ENCODE data around the gene STRIP1.
"Not testable (repeated sequence)": the region's sequence is repeated elsewhere in the genome, so short reads cannot be mapped to it uniquely, and the experiment has no call there.

The STRIP1 gene

DNA sequence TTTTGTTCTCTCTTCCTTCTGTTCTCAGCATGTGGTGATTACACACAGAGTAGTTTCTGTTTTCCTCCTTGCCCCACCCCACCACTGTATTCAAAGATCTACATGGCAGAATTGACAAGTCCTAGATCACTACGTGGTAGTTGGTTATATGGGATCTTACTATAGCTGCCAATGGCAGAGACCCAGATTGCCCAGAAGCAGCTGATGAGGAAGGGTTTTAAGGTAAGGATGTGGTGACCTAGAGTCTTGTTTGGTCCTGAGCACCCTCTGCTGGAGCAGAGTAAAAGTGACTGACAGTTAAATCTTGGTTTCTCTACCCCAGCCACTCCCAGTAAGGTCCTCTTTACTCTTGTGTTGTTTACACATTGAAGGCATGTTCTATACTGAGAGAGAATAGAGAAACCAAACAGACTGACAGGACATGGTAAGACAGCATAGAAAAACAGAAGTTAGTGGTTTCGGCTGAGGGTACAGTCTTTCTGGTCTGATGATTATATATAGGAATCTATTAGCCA is 22.8 kb upstream of the STRIP1 start:
- peak; percentile 73 for DNase-seq (ENCODE audit: low read depth)

DNA sequence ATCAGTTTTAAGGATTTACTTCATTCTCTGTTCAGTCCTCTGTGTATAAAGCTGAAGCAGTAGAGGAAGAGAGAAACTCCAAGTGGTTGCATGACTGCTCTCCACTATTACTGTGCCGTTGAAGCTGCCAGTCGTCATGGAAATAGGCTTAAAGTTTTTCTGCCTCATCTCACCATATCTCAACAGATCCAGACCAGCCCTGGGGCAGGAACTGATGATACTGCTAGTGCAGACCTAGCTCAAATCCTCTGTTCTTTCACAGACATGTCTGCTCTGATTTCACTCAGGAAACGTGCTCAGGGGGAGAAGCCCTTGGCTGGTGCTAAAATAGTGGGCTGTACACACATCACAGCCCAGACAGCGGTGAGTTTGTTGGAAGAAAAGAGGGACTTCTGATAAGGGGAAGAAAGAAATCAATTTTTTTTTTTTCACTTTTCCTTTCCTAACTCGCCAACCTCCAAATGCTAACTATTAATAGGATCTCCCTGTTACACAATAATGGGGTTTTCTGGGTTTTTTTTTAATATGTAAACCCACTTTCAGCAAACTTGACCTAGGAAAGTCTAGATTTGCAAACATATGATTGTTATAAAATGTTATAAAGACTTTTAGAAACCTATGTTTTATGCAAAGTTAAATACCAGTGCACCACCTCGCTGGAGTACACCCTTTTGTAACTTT is 22.2 kb upstream of the STRIP1 start:
- DNase-seq (ENCODE audit: low read depth): no peak

DNA sequence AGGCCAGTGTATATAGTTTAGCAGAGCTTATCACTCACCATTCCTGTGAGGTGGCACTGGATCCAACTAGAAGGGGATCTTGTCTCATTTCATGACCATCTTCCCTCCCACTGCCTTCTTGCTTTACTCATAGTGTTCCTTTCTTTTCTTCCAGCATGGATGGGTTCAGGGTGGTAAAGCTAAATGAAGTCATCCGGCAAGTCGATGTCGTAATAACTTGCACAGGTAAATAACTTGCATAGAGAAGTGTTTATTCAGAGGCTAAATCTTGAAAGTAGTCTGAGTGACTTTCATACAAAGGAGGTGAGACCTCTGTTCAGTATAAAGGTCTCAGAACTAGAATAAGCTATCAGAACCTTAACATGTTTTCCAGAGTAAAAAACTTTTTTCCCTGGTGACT is 16.6 kb upstream of the STRIP1 start:
- DNase-seq (ENCODE audit: low read depth): no peak

GRCh38 chr1:110018396-110018795 is 16.0 kb upstream of the STRIP1 start:
- DNase-seq (ENCODE audit: low read depth): no peak

DNA sequence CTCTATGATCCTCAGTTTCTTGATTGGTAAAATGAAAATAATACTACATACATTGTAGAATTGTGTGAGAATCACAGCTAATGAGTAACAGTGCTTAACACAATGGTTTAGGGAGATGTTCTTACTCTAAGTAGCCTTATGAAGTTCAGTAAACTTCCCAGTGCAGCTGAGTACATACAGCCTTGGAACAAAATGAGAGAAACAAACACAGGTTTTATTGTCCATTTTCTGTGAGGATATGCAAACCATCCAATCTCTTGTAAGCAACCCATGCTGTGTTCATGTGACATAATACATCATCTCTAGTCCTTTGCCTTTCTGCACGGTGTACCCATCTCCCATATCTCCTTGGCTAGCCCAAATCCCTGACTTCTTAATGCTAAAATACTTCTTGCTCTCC is 14.7 kb upstream of the STRIP1 start:
- DNase-seq (ENCODE audit: low read depth): no peak

DNA sequence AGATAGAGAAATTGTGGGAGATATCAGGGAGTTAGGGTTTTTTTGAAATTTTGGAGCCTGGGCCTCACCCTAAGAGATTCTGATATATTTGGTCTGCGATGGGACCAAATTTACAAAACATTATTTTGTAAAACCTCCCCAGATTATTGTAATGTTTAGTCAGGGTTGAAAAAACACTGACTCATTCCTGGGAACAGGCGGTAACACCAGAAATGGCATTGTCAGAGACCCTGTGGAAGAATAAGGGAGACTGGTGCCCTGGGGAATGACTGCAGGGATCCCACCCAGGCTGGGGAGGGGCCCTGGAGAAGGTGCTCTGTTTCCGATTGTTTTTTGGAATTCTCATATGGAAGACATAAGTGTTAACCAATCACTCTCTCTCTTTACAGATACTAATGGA is 13.1 kb upstream of the STRIP1 start:
- no peak for DNase-seq (ENCODE audit: low read depth)

DNA sequence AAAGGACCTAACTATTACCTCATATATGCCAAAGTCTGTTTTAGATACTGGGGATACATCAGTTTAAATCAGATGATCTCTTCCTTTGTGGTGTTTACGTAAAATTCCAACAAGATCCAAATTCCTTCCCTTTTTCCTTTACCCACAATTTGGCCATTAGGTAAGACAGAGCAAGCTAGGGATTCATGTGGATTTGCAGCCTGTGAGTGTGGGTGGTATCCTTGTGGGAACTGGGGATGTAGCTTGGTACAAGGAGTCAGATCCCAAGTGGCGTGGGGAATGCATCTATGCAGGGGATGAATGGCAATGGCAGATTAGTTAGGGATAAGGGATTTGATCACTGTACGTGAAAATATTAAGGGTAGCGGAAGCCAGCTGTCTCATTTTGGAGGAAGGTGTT is 9.8 kb upstream of the STRIP1 start:
- DNase-seq (ENCODE audit: low read depth): no peak

DNA sequence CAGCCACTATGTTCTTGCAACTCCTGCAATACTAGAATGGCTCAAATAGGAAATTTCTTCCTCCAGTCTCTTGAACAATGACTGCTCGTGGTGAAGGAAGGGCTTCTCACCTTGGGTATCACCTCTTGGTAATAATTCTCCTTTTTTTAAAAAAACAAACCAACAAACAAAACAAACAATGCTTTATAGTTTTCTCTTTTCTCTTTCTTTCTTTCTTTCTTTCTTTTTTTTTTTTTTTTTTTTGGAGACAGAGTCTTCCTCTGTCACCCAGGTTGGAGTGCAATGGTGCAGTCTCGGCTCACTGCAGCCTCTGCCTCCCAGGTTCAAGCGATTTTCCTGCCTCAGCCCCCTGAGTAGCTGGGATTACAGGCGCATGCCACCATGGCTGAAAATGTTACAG is 3.7 kb upstream of the STRIP1 start:
- DNase-seq (ENCODE audit: low read depth): not testable (repeated sequence)

DNA sequence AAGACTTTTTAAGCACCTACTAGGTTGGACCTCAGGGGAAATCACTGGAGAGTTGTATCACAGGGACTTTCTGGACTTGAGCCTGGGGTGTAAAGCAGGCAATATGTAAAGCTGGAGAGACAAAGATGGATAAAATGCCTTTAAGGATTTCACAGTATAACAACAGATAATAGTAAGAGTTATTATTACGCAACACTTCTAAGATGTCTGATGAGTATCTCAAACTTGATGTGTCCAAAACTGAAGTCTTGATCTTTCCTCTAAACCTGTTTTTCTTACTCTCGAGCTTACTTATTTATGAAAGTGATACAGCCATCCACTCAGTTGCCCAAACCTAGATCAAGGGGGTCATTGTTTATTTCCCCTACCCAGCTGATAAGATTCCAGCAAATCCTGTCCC is 2.1 kb upstream of the STRIP1 start:
- no peak for DNase-seq (ENCODE audit: low read depth)

DNA sequence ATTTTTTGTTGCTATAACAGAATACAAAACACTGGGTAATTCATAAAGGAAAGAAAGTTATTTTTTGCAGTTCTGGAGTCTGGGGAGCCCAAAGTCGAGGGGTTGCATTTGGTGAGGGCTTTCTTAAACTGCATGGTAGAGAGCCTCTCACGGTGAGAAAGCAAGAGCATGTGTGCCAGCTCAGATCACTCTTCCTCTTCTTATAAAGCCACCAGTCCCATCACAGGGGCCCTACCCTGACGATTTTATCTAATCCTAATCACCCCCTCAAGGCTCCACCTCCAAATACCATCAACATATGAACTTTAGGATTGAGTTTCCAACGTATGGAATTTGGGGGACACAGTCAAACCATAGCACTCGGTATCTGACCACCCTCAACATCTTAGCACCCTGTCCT is 1.0 kb upstream of the STRIP1 start:
- no peak for DNase-seq (ENCODE audit: low read depth)

DNA sequence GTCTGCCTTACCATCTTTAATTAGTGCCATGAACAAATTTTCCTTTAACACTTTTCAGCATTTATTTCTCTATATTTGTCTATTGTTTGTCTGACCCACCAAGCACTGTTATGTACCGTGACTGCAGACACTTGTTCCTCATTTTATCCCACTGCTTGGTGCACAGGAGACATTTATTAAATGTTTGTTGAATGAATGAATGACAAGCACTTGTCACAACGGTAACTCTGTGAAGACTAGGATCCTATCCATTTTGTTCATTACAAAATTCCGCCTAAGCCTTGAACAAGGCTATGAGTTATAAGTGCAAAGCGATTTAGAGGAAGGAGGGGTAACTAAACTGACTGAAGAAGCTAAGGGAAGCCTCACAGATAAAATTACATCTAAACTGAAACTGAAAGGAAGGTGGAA is 379 bp upstream of the STRIP1 start:
- DNase-seq (ENCODE audit: low read depth): no peak

- DNase-seq (ENCODE audit: low read depth): no peak
Measured at GRCh38 chr1:110035236-110035752, 870 bp downstream of the STRIP1 start.

GRCh38 chr1:110038271-110038670 is 3.8 kb downstream of the STRIP1 start:
- DNase-seq (ENCODE audit: low read depth): no peak

DNA sequence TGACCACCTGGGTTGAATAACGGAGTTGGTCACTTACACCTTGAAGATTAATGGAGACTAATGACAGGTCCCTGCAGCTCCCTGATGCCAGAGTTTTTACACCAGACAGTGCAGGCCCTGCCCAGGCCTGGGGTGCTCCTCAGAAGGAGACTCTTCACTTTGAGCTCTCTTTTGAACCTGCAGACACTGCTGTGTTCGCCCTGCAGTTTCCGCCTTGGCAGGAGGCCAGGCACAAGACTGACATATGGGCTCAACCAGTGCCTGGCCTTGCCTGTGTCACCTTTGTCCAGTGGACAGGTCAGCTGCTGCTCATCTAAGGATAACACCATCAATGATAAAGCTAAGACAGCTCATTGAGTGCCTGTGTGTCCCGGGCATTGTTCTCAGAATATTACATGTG is 5.2 kb downstream of the STRIP1 start:
- DNase-seq (ENCODE audit: low read depth): no peak

DNA sequence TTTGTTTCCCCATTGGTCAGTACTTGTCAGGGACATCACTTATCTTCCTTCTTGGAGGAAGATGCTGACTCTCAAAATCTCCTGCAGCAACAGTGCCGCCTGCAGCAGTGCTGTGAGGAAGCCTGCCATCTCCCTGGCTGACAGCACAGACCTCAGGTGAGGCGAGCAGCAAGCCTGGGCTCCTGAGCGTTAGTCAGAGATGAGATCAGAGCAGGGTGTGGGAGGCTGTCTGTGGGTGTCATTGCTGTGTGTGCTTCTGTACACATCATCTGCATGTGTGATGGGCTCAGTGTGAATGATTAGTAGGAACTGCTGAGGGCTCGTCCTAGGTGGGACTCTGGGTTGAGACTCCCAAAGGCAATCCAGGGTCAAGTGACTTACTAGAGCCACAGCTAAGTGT is 6.1 kb downstream of the STRIP1 start:
- no peak for DNase-seq (ENCODE audit: low read depth)

- no peak for DNase-seq (ENCODE audit: low read depth)
Measured at GRCh38 chr1:110043016-110043415, 8.6 kb downstream of the STRIP1 start.

DNA sequence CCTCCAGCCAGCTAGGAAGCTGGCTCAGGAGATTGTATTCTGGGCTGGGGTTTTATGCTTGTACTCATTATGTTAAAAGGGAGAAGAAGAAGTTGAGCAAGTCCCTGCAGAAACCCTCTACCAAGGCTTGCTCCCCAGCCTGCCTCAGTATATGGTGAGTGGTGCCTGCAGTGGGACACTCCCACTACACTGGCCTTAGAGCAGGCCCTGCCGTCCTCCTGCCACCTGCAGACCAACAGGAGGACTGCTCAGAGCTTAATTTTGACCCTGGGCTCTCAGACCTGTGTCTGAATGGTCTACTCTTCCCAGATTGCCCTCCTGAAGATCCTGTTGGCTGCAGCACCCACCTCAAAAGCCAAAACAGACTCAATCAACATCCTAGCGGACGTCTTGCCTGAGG is 13.0 kb downstream of the STRIP1 start:
- no peak for DNase-seq (ENCODE audit: low read depth)

DNA sequence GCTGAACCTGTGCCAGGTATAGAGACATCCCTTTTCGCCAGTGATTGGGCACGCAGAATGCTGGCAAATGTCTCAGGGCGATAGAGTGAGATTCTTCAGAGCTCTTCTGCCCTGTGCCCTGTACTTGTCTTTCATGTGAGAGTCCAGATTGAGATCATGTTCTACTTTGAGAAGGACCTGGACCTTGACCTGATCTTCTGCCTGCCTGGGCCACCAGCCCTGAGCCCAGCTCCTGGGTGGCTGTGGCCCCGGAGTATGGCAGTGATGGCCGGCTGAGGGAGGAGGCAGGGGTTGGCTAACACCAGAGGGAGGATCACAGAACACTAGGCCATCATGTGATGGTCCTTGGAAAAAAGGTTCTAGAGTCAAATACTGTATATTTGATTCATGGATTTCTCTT is 13.8 kb downstream of the STRIP1 start:
- DNase-seq (ENCODE audit: low read depth): no peak

DNA sequence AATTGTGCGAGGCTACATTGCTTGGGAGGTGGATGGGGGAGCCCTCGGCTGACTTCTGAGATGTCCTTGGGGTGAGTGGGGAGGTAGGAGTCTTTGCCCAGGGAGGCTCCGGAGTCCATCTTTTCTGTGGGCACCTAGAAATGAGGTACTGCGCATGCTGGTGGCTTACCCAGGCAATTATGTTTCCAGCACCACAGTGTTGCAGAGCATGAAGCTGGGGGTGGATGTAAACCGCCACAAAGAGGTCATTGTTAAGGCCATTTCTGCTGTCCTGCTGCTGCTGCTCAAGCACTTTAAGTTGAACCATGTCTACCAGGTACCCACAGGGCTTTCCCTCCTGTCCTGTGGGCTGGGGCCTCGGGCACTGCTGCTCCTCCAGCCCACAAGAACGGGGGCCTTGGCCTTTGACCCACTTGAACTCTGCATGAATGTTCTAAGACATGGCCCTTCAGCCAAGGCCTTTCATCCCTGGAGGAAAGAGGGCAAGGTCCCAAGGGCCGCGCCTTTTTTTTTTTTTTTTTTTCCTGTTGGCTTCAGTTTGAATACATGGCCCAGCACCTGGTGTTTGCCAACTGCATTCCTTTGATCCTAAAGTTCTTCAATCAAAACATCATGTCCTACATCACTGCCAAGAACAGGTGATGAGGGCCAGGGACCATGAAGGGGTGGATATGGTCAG is 14.6 kb downstream of the STRIP1 start:
- DNase-seq (ENCODE audit: low read depth): no peak

DNA sequence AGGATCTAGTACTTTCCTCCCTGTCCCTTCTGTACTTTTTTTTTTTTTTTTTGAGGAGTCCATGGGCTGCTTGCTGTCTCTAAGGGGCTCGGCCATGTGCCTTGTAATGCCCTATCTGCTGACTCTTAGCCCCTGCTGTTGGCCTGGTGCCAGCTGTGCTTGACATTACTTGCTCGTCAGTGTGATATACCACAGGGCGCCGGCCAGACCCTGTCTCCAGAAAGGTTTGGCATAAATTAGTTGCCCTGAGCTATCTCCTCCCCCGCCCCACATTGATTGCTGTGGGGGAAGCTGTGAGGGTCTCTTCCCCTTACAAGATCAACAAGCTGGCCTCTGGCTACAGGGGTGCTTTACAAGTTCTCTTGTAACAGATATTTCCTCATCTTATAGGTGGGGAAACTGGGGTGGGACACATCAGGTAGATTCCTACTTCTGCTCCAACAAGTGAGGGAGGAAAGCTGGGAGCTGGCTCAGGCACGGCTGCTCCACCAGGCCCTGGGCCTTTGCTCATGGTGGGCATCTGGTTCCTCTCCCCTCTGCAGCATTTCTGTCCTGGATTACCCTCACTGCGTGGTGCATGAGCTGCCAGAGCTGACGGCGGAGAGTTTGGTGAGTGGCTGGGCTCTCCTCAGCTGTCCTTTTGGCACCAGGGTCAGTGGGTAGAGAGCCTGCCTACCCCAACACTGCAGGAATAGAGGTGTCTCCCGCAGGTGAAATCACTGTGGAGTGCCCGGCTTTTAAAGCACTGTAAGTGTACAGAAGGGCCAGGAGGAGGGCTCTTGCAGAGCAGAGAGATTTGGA is 15.6 kb downstream of the STRIP1 start:
- no peak for DNase-seq (ENCODE audit: low read depth)

DNA sequence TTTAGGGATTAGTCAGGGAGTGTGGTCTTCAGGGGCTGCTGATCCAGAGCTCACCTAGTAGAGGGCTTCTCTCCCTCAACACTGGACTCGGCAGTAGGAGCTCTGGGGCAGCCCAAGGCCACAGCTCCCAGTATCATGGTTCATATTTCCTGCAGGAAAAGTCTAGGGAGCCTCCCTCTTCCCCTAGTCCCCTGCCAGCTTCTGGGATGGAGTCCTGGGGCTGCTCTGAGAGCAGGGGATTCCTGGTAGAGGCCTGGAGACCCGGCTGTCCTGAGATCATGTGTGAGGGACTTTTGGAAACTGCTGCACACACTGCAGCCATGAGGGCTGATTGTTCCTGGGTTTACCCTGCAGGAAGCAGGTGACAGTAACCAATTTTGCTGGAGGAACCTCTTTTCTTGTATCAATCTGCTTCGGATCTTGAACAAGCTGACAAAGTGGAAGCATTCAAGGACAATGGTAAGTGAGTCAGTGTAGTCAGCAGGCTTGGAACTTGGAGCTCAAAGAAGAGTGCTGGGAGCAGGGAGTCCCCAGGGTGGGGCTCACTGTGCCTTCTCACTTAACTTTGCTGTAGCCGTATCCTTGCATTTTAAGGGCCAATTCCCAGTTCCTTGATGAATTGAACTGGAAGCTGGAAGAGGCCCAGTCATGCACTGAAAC is 16.3 kb downstream of the STRIP1 start:
- DNase-seq (ENCODE audit: low read depth): no peak

DNA sequence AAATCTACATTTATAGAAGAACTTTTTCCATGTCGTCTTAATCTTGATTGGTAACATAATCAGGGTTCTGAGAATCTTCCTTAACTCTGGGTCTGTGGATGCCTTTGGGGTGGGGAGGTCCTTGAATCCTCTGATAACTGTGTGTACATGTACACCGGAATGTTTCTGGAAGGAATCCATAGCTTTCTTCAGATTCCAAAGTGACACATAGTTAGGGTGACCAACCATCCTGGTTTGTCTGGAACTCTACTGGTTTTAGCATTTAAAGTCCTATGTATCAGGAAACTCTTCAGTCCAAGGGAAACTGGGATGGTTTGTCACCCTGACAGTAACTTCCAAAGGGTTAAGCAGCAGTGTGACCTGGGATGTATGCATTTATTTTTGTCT is 16.8 kb downstream of the STRIP1 start:
- no peak for DNase-seq (ENCODE audit: low read depth)

Measured in fibroblast of the conjunctiva (primary cell).